ENCODE data around the gene ARRDC3. TPM values are rescaled to one million over a fixed set of nuclear protein-coding genes. Genes with fewer than 3 reads are reported as not detected.

Gene ARRDC3
- total and polyA plus RNA-seq, 10 of the 15 experiments (the other 5 are each of a cell fraction or from before 2014, with no cell fraction given): 2.3 to 14.0 (median 8.6) TPM

- no peak overlapping the region for H3K4me3 ChIP-seq
- FAIRE-seq (no peak), ATAC-seq (peak; percentile 17), DNase-seq (ENCODE audit: low read depth, low spot score) (no peak)
- in situ Hi-C loops (cut with MboI): no loop called here
- no peaks in the 10 kb centered on the region for H3K4me1 ChIP-seq (ENCODE audit: control insufficient read depth, insufficient read depth, low read length)
- no peaks in the 10 kb centered on the region for H3K79me2 ChIP-seq (ENCODE audit: control insufficient read depth, insufficient read depth, low read length)
- no peak overlapping the region for H3K9ac ChIP-seq (ENCODE audit: control insufficient read depth, insufficient read depth, low read length)
- intact Hi-C loops (cut with micrococcal nuclease; ENCODE audit: unreplicated experiment): no loop called here
- WGBS (ENCODE audit: insufficient coverage, insufficient replicate concordance, low lambda C conversion rate, missing lambda C conversion rate): 90% methylated on average over 8 of the region's 8 CpGs
- no peaks in the 10 kb centered on the region for H4K20me1 ChIP-seq (ENCODE audit: control insufficient read depth, insufficient read depth)
- no peak for TF ChIP-seq FOS (IDR thresholded peaks at IDR 0.05; ENCODE audit: borderline replicate concordance, extremely low read depth, insufficient read length)
- peak; percentile 64 for TF ChIP-seq POLR2AphosphoS5 (IDR thresholded peaks at IDR 0.05; ENCODE audit: low read length)
- 0 out of 2 replicates have a peak, but pooled peaks have one; percentile 5 for TF ChIP-seq PAX5 (IDR thresholded peaks at IDR 0.05; ENCODE audit: borderline replicate concordance, low read depth, low read length)
- TF ChIP-seq TCF3 (IDR thresholded peaks at IDR 0.05; ENCODE audit: borderline replicate concordance, insufficient read depth, low read depth, low read length): no peak
- TF ChIP-seq RBBP5 (conservative IDR thresholded peaks at IDR 0.05): no peak
- no peak for TF ChIP-seq IKZF1 (conservative IDR thresholded peaks at IDR 0.05)
- 0 out of 2 replicates have a peak, but pooled peaks have one; percentile 24 for TF ChIP-seq POLR2A (IDR thresholded peaks at IDR 0.05; ENCODE audit: low read depth, low read length)
- H3K9me3 ChIP-seq (replicated peaks; ENCODE audit: control insufficient read depth, insufficient read depth, low read length): no peaks in the 10 kb centered on the region; the same call in 2 of the 3 replicates
- peaks cover 0 to 23% of the 10 kb centered on the region in 2 experiments for H3K36me3 ChIP-seq (ENCODE audit: control insufficient read depth in 2 of 2, insufficient read depth in 2 of 2, low read length in 1 of 2)
- no peak overlapping the region for H2AFZ ChIP-seq (ENCODE audit: control insufficient read depth, low read depth, low read length)
- BruUV-seq (replicated peaks): no TSS peak
- ChIA-PET CTCF (interaction anchor here (1.6 kb wide), 2 partner anchors 17 to 121 kb away, joined by 3 to 5 read pairs; no protein-coding TSS in a partner anchor), RAD21 (ENCODE audit: unreplicated experiment) (no interaction called here), SMC1A (ENCODE audit: uncharacterized antibody, unreplicated experiment) (no interaction called here), POLR2A (no interaction called here)
- no peak overlapping the region for H3K4me2 ChIP-seq (ENCODE audit: control insufficient read depth, insufficient read depth)
- no peaks in the 10 kb centered on the region for H3K27me3 ChIP-seq (replicated peaks in 1 of 2; ENCODE audit: control insufficient read depth in 2 of 2, insufficient read depth in 2 of 2, low read length in 1 of 2)
- no peak overlapping the region for H3K27ac ChIP-seq (ENCODE audit: control insufficient read depth, insufficient read depth)
Measured at GRCh38 chr5:91367908-91368648, 15.0 kb downstream of the ARRDC3 start.

- Histone ChIP-seq H3K9me3 (replicated peaks; ENCODE audit: control insufficient read depth, insufficient read depth, low read length) (peaks cover 4% of the 10 kb centered on the region; the same call in 2 of the 3 replicates), H4K20me1 (ENCODE audit: control insufficient read depth, insufficient read depth) (no peaks in the 10 kb centered on the region), H3K27ac (ENCODE audit: control insufficient read depth, insufficient read depth) (no peak overlapping the region), H3K27me3 (replicated peaks in 1 of 2; ENCODE audit: control insufficient read depth in 2 of 2, insufficient read depth in 2 of 2, low read length in 1 of 2) (no peaks in the 10 kb centered on the region), H3K4me2 (ENCODE audit: control insufficient read depth, insufficient read depth) (no peak overlapping the region), H3K36me3 (ENCODE audit: control insufficient read depth in 2 of 2, insufficient read depth in 2 of 2, low read length in 1 of 2) (peaks cover 0 to 22% of the 10 kb centered on the region in 2 experiments), H3K4me3 (no peak overlapping the region), H3K79me2 (ENCODE audit: control insufficient read depth, insufficient read depth, low read length) (no peaks in the 10 kb centered on the region), H3K9ac (ENCODE audit: control insufficient read depth, insufficient read depth, low read length) (no peak overlapping the region), H3K4me1 (ENCODE audit: control insufficient read depth, insufficient read depth, low read length) (no peaks in the 10 kb centered on the region), H2AFZ (ENCODE audit: control insufficient read depth, low read depth, low read length) (no peak overlapping the region)
- CTCF ChIA-PET: interaction anchor here (0.7 to 1.6 kb wide), 2 partner anchors 18 to 838 kb away, joined by 3 to 5 read pairs; no protein-coding TSS in a partner anchor
- RAD21 ChIA-PET (ENCODE audit: unreplicated experiment): no interaction called here
- DNase-seq (ENCODE audit: low read depth, low spot score) (no peak), FAIRE-seq (no peak), ATAC-seq (peak; percentile 42)
- SMC1A ChIA-PET (ENCODE audit: uncharacterized antibody, unreplicated experiment): interaction anchor here (1.3 kb wide), 1 partner anchor 17 kb away, joined by 3 read pairs; no protein-coding TSS in a partner anchor
- in situ Hi-C loops (cut with MboI) (no loop called here), intact Hi-C loops (cut with micrococcal nuclease; ENCODE audit: unreplicated experiment) (no loop called here)
- no TSS peak for BruUV-seq (replicated peaks)
- POLR2A ChIA-PET: interaction anchor here (1.3 kb wide), 1 partner anchor 13 kb away, joined by 4 read pairs; no protein-coding TSS in a partner anchor
- TF ChIP-seq SP1 (IDR thresholded peaks at IDR 0.05; ENCODE audit: low read depth, low read length) (no peak), ZBTB4 (CRISPR knock-in tag; IDR thresholded peaks at IDR 0.05) (no peak), SIX5 (IDR thresholded peaks at IDR 0.05; ENCODE audit: low read depth, low read length, severe bottlenecking) (no peak), EP300 (IDR thresholded peaks at IDR 0.05; ENCODE audit: borderline replicate concordance in 1 of 2, control insufficient read depth in 1 of 2, low read depth in 2 of 2, low read length in 2 of 2) (no peak), SUPT20H (IDR thresholded peaks at IDR 0.05; ENCODE audit: borderline replicate concordance, control insufficient read depth, low read depth, low read length) (no peak)
Measured at GRCh38 chr5:91367344-91367743, 15.8 kb downstream of the ARRDC3 start.
